CD4-positive, alpha-beta T cell treated with Interleukin-17A for 1 hour (primary cell): Measurements from ENCODE around the gene RC3H2.

ENCODE experiments used
- DNase-seq: peaks from one replicate; pipeline ENCODE4 v3.0.0-alpha.2; 2020

Gene RC3H2, protein sequence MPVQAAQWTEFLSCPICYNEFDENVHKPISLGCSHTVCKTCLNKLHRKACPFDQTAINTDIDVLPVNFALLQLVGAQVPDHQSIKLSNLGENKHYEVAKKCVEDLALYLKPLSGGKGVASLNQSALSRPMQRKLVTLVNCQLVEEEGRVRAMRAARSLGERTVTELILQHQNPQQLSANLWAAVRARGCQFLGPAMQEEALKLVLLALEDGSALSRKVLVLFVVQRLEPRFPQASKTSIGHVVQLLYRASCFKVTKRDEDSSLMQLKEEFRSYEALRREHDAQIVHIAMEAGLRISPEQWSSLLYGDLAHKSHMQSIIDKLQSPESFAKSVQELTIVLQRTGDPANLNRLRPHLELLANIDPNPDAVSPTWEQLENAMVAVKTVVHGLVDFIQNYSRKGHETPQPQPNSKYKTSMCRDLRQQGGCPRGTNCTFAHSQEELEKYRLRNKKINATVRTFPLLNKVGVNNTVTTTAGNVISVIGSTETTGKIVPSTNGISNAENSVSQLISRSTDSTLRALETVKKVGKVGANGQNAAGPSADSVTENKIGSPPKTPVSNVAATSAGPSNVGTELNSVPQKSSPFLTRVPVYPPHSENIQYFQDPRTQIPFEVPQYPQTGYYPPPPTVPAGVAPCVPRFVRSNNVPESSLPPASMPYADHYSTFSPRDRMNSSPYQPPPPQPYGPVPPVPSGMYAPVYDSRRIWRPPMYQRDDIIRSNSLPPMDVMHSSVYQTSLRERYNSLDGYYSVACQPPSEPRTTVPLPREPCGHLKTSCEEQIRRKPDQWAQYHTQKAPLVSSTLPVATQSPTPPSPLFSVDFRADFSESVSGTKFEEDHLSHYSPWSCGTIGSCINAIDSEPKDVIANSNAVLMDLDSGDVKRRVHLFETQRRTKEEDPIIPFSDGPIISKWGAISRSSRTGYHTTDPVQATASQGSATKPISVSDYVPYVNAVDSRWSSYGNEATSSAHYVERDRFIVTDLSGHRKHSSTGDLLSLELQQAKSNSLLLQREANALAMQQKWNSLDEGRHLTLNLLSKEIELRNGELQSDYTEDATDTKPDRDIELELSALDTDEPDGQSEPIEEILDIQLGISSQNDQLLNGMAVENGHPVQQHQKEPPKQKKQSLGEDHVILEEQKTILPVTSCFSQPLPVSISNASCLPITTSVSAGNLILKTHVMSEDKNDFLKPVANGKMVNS

GRCh38 chr9:122904823-122905710 is at the start of gene RC3H2:
Gene RC3H2 (minus strand): TSS chr9:122905359. CDS start chr9:122897509, 7,850 bp downstream.
- peak; percentile 99 for DNase-seq

GRCh38 chr9:122954253-122954691 is 49.1 kb upstream of the RC3H2 start:
- no peak for DNase-seq

DNA sequence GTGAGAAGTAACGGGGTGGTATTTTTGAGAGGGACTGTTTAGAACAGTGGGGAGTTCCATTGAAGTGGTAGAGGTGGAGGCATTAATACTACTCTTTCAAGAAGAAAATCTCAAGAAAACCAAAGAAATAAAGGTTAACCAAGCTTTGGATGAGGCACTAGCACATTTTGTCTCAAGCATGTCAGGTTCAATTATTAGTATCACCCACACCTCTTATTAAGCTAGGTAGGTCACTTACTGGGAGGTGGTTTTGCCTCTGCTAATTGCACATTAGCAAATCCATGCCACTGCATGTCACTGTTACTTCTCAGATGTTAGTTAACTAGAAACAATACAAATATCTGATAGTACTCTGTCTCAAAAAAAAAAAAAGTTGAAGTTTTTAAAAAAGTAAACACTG is 45.9 kb upstream of the RC3H2 start:
- DNase-seq = no peak

DNA sequence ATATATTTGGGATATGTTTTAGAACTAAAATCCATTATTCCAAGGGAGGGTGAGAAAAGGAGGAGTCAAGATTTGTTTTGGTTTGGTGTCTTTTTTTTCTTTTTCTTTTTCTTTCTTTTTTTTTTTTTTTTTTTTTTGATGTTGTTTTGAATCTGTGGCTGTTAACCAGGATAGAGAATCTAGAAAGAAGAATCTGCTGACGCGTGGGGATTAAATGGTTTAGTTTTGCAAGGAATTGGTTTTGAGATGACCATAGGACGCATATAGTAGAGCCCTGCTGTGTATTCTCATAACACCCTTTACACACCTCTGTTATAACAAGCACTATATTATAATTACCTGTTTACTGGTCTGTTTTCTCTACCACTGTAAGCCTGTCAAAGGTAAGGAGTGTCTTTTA is 45.1 kb upstream of the RC3H2 start:
- DNase-seq = no peak

- no peak for DNase-seq
These were observed 44.5 kb upstream of the RC3H2 start for GRCh38 chr9:122949696-122950095.

- no peak for DNase-seq
These were observed 43.2 kb upstream of the RC3H2 start for GRCh38 chr9:122948313-122948712.

DNA sequence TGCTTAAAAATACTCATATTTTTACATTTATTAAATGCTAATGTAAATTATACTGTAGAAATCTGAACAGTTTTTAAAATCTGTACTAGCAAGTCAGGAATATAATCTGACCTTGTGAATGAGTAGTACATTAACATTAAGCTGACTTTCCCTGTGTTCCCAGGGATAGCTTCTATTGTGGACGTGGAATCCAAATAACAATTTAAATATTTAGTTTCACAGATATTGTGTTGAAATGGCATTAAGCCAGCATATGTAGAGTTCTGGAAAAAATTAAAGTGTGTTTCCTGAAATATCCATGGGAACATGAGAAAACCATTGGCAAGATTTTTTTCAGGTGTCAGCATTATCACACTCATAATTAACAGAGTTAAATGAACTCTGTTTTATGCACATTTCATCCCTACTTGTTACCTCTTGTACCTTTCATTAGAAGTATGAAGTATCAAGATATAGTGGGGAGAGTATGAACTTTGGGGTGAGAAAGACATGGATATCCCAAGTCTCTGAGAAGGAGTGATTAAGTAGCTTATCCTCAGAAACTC is 41.4 kb upstream of the RC3H2 start:
- no peak for DNase-seq

- DNase-seq = no peak
These were observed 40.1 kb upstream of the RC3H2 start for GRCh38 chr9:122944960-122945888.

- DNase-seq = no peak
These were observed 36.5 kb upstream of the RC3H2 start for GRCh38 chr9:122941582-122942234.

GRCh38 chr9:122940749-122941581 is 35.8 kb upstream of the RC3H2 start, which contains the start of gene RABGAP1:
Gene RABGAP1 (plus strand): TSS chr9:122941020. CDS start chr9:122957060, 16,040 bp downstream.
- peak; percentile 98 for DNase-seq

- no peak for DNase-seq
These were observed 35.2 kb upstream of the RC3H2 start for GRCh38 chr9:122940454-122940748.

GRCh38 chr9:122939601-122940000 is 34.4 kb upstream of the RC3H2 start:
- DNase-seq = no peak

DNA sequence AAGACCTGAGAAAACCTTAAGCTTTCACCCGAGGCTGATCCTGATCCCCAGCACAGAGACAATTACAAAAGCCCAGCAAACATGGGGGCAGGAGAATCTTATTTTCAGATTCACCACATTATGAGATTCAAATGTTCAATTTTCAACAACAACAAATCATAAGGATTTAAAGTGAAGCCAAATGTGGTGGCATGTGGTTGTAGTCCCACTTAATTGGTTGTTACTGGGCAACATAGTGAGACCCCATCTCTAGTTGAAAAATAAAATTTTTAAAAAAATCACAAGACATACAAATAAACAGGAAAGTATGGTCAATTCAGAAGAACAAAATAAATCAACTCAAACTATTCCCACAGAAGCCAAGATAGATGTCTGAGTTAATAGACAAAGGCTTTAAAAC is 31.7 kb upstream of the RC3H2 start:
- DNase-seq = no peak

GRCh38 chr9:122936464-122936863 is 31.3 kb upstream of the RC3H2 start:
- DNase-seq = no peak

GRCh38 chr9:122931226-122932121 is 26.3 kb upstream of the RC3H2 start, which contains the start of gene ZBTB26:
Gene ZBTB26 (minus strand): TSS chr9:122931512. CDS start chr9:122919934, 11,578 bp downstream.
- DNase-seq = peak; percentile 94

- no peak for DNase-seq
These were observed 25.5 kb upstream of the RC3H2 start for GRCh38 chr9:122930541-122931225.

- no peak for DNase-seq
These were observed 24.7 kb upstream of the RC3H2 start for GRCh38 chr9:122929796-122930354.
